Heart left ventricle (tissue), 16 donors: ENCODE data around the gene PIPOX. TPM values are rescaled to one million over a fixed set of nuclear protein-coding genes. Genes with fewer than 3 reads are reported as not detected.
A peak's percentile ranks its signal among the peaks of the same experiment; 100 is the strongest.

Source experiments
- ATAC-seq, 4 donors: fragments of 200-7000 bp; cut with Tn5 transposase; one replicate each; pipeline ENCODE4 v1.9.1; 2020 to 2022; ENCODE audit warnings: moderate library complexity in 4 of 4, mild to moderate bottlenecking in 3 of 4, moderate number of reproducible peaks in 1 of 4
- DNase-seq, 5 donors: peaks; one replicate each; pipeline ENCODE4 v3.0.0-alpha.2; 2020
- H3K27ac ChIP-seq, 12 donors: fragments of 200-600 bp; sonication (generic) in 4 of 12; one replicate each; pipeline versions ENCODE4 v1.5.0 to v1.8.0; 2016 to 2022; ENCODE audit warnings: mild to moderate bottlenecking in 2 of 12
- H3K27me3 ChIP-seq, 9 donors: fragments of 200-600 bp; sonication (generic) in 2 of 9; one replicate each; pipeline versions ENCODE4 v1.5.1 to v1.8.0; 2016 to 2022; ENCODE audit warnings: mild to moderate bottlenecking in 3 of 9
- H3K36me3 ChIP-seq, 9 donors: fragments of 200-600 bp; sonication (generic) in 2 of 9; one replicate each; pipeline versions ENCODE4 v1.5.0 to v1.8.0; 2018 to 2022; ENCODE audit warnings: mild to moderate bottlenecking in 2 of 9
- H3K4me1 ChIP-seq, 12 donors: fragments of 200-600 bp; sonication (generic) in 4 of 12; one replicate each; pipeline versions ENCODE4 v1.5.0 to v1.8.0; 2016 to 2022; ENCODE audit warnings: mild to moderate bottlenecking in 3 of 12
- H3K4me3 ChIP-seq, 12 donors: fragments of 200-600 bp; sonication (generic) in 4 of 12; one replicate each; pipeline versions ENCODE4 v1.5.0 to v1.8.0; 2017 to 2022; ENCODE audit warnings: mild to moderate bottlenecking in 9 of 12, moderate library complexity in 4 of 12
- H3K9me3 ChIP-seq, 12 donors: fragments of 200-600 bp; sonication (generic) in 4 of 12; one replicate each; pipeline versions ENCODE4 v1.5.0 to v1.8.0; 2016 to 2022; ENCODE audit warnings: mild to moderate bottlenecking in 1 of 12
- CTCF ChIP-seq, 12 donors: fragments of 200-600 bp; sonication (generic) in 4 of 12; IDR thresholded peaks; one replicate each; pipeline versions ENCODE4 v1.5.0 to v1.8.0; 2018 to 2022; ENCODE audit warnings: antibody characterized with exemption in 12 of 12, mild to moderate bottlenecking in 5 of 12
- POLR2A ChIP-seq, 2 donors: fragments of 450-650 bp; IDR thresholded peaks; one replicate each; pipeline ENCODE4 v1.6.1; 2017; ENCODE audit warnings: antibody characterized with exemption in 2 of 2, mild to moderate bottlenecking in 2 of 2, moderate library complexity in 2 of 2
- WGBS, 4 donors: extraction: QIAGEN DNeasy Blood & Tissue Kit in 2 of 4; methylation state at CpG; one replicate each; pipeline versions ENCODE4 v1.1.5 to v1.1.7; 2013 to 2018; 5-methylcytosine and 5-hydroxymethylcytosine counted together
- intact Hi-C, 10 donors: fragments of 100-400 bp; cut with DNase I; formaldehyde crosslinking; loops; one replicate each; pipeline versions ENCODE4 v1.11.1 to v1.14.2; 2022
- polyA plus RNA-seq, 2 donors: library from polyadenylated mRNA; stranded (reverse); fragments of 200-250 nt; gene quantifications; one replicate each; pipeline ENCODE4 v1.2.3, GENCODE V29; 2013
- total RNA-seq, 9 donors: library from RNA; depleted of rRNA in 2 of 9; stranded (reverse); fragments of >200 nt in 2 of 9; fragmentation: NEBNext Ultra II Directional in 3 of 9; extraction: Animal tissue kit (Norgen Biotek cat#: 25700) in 3 of 9; gene quantifications; one replicate each; pipeline versions ENCODE4 v1.1.0 to v1.2.4, GENCODE V29; 2016 to 2023
- donor health status: ischemic (EF 13 %, LVEDD 7.1; RV severe dilation, severe dysfunction).
- donor health status: healthy with polysubstance abuse.
- donor health status: DM: no; HTN: yes; CAD: no.
- donor health status: DM: no; HTN: no; CAD: no.
- donor health status: ischemic (EF 25% LVEDD 6.9; RV normal size, moderate dysfunction).
- donor health status: ischemic (EF 25% LVEDD 5.7; RV mildly dilated, moderate dysfunction).
- donor health status: healthy.
- donor health status: DM: yes; HTN: yes; CAD: no.
- donor health status: ischemic (EF 35%, LVEDD 5.7; RV mildly dilated, moderate dysfunction).
- donor health status: nonischemic (EF 11% LVEDD 7.7; RV severe dilation, severe dysfunction).
- donor health status: DM: yes; HTN: yes; CAD: no.
- donor health status: PGD.
- donor health status: ischemic (EF 29% LVEDD 5.4; RV normal size, mild dysfunction).
- donor health status: nonischemic (EF 23%, LVEDD 6.1; RV moderate dilation, normal function).

Gene PIPOX
- total and polyA plus RNA-seq, 11 donors, result 0.11 to 5.2 (median 0.84) TPM; not detected in 1

- no peak for DNase-seq
Observed at GRCh38 chr17:29066606-29067005, 23.7 kb downstream of the PIPOX start.

GRCh38 chr17:29068818-29069217 lies 25.9 kb downstream of the PIPOX start:
- H3K27ac ChIP-seq, result no peak overlapping the region
- no peak overlapping the region for H3K4me3 ChIP-seq
- H3K9me3 ChIP-seq, result no peaks in the 10 kb centered on the region
- 69 to 81% (median 73%) methylated on average over 10 of the region's 10 CpGs for WGBS, 4 donors
- no peak for TF ChIP-seq CTCF (IDR thresholded peaks at IDR 0.05)
- TF ChIP-seq POLR2A (IDR thresholded peaks at IDR 0.05), result no peak
- H3K27me3 ChIP-seq, result no peaks in the 10 kb centered on the region
- H3K4me1 ChIP-seq, result peaks cover 0 to 24% (median 9%) of the 10 kb centered on the region in 12 donors
- DNase-seq, result no peak
- ATAC-seq, result no peak
- intact Hi-C loops, result loop anchor here in 2 of 10 donors (5.0 kb wide), 2 partner anchors 62 to 97 kb away; partner anchors contain the start of gene SEZ6 (in 1 of the 2)
- peaks cover 0 to under 1% (median 0%) of the 10 kb centered on the region in 9 donors for H3K36me3 ChIP-seq

More at GRCh38 chr17:29066606-29067005, 23.7 kb downstream of the PIPOX start:
- Histone ChIP-seq H3K36me3 (no peaks in the 10 kb centered on the region), H3K27me3 (no peaks in the 10 kb centered on the region), H3K4me1 (peaks cover 0 to 27% (median 8%) of the 10 kb centered on the region in 12 donors), H3K4me3 (no peak overlapping the region), H3K27ac (no peak overlapping the region), H3K9me3 (no peaks in the 10 kb centered on the region)
- no peak for ATAC-seq
- 80 to 87% (median 84%) methylated on average over 7 of the region's 7 CpGs for WGBS, 4 donors
- no peak for TF ChIP-seq CTCF (IDR thresholded peaks at IDR 0.05)
- no peak for TF ChIP-seq POLR2A (IDR thresholded peaks at IDR 0.05)
- intact Hi-C loops, result loop anchor here in 2 of 10 donors (5.0 kb wide), 2 partner anchors 59 to 94 kb away; partner anchors contain the start of gene SEZ6 (in 1 of the 2)

GRCh38 chr17:29069526-29070041 lies 26.6 kb downstream of the PIPOX start:
- H3K4me1 ChIP-seq, result peaks cover 0 to 31% (median 12%) of the 10 kb centered on the region in 12 donors
- ATAC-seq, result peak in 3 of 4 donors; percentile 34 to 77 (median 38)
- TF ChIP-seq POLR2A (IDR thresholded peaks at IDR 0.05) (no peak), CTCF (IDR thresholded peaks at IDR 0.05) (no peak)
- intact Hi-C loops, result loop anchor here in 3 of 10 donors (2.0 to 5.0 kb wide), 3 partner anchors 62 to 97 kb away; partner anchors contain the start of gene SEZ6 (in 1 of the 3)
- peaks cover 0 to 7% (median 0%) of the 10 kb centered on the region in 9 donors for H3K36me3 ChIP-seq
- 31 to 56% (median 42%) methylated on average over 19 of the region's 19 CpGs for WGBS, 4 donors
- no peak overlapping the region for H3K4me3 ChIP-seq
- no peaks in the 10 kb centered on the region for H3K27me3 ChIP-seq
- no peaks in the 10 kb centered on the region for H3K9me3 ChIP-seq
- peak in 1 of 5 donors; percentile 51 for DNase-seq
- H3K27ac ChIP-seq, result peak overlapping the region in 1 of 12 donors; percentile 12

GRCh38 chr17:29070308-29070707 lies 27.4 kb downstream of the PIPOX start:
- Histone ChIP-seq H3K4me1 (peaks cover 0 to 36% (median 12%) of the 10 kb centered on the region in 12 donors), H3K4me3 (no peak overlapping the region), H3K9me3 (no peaks in the 10 kb centered on the region), H3K27me3 (no peaks in the 10 kb centered on the region), H3K27ac (peak overlapping the region in 2 of 12 donors; percentile 9 to 12), H3K36me3 (peaks cover 0 to 7% (median 0%) of the 10 kb centered on the region in 9 donors)
- ATAC-seq (peak in 3 of 4 donors; percentile 22 to 30 (median 29)), DNase-seq (no peak)
- intact Hi-C loops, result loop anchor here in 1 of 10 donors (2.0 kb wide), 1 partner anchor 98 kb away; no protein-coding TSS in a partner anchor
- 39 to 46% (median 41%) methylated on average over 10 of the region's 10 CpGs for WGBS, 4 donors
- TF ChIP-seq POLR2A (IDR thresholded peaks at IDR 0.05) (no peak), CTCF (IDR thresholded peaks at IDR 0.05) (no peak)
